GM18867 (cell line): ENCODE results near the gene FBXO33.

Experiments
- ATAC-seq: cut with Tn5 transposase; IDR thresholded peaks from one replicate; pipeline ENCODE4 v1.9.1; 2021; ENCODE audit warnings: mild to moderate bottlenecking, moderate library complexity; ENCODE audit not compliant: unreplicated experiment

Gene FBXO33, protein sequence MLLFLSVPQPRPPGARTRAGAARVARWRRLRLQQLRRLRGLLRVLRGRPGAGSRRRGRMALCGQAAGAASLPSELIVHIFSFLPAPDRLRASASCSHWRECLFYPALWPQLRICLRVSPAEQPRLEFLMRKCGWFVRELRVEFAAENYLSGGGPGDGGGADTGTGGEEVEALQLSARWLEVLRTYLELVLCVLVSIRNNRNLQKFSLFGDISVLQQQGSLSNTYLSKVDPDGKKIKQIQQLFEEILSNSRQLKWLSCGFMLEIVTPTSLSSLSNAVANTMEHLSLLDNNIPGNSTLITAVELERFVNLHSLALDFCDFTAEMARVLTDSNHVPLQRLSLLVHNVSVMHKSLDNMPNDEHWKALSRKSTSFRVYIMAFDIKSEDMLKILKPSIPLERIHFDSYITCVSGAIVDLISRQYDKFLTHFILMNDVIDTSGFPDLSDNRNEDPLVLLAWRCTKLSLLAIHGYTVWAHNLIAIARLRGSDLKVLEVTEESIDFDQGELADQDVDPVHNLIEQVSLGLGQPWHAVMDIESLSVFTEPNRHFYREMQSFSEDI

GRCh38 chr14:39432179-39432618 is at the start of gene FBXO33:
Gene FBXO33, minus strand, starts transcription at chr14:39432433. Its CDS starts 271 bp downstream, at chr14:39432162.
- peak; percentile 83 for ATAC-seq

DNA sequence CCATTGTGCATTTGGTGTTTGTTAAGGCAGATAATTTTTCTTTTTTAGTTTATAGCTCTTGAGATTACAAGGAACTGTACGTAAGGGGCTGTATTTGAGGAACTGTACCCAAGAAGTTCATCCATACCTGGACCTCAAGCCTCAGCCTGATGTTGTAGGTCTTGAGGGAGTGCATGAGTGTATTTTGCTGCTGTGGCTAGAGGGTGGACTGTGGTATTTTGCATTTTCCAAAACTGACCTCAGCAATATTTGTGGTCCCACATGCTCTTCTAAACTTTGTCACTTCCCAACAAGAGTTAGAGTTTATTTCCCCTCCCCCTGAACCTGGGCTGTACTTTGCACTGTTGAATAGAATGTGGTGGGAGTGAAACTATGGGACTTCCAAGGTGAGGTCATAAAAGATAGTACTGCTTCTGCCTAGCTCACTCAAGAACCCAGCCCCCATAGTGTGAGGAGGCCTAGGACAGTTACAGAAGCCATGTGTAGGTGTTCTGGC is 42.2 kb upstream of the FBXO33 start:
- ATAC-seq: peak; percentile 88

GRCh38 chr14:39472078-39472477 is 39.8 kb upstream of the FBXO33 start:
- no peak for ATAC-seq

GRCh38 chr14:39469094-39469710 is 37.0 kb upstream of the FBXO33 start:
- ATAC-seq: peak; percentile 94

GRCh38 chr14:39467889-39468524 is 35.8 kb upstream of the FBXO33 start:
- ATAC-seq: peak; percentile 80

GRCh38 chr14:39459795-39460478 is 27.7 kb upstream of the FBXO33 start:
- ATAC-seq: no peak

DNA sequence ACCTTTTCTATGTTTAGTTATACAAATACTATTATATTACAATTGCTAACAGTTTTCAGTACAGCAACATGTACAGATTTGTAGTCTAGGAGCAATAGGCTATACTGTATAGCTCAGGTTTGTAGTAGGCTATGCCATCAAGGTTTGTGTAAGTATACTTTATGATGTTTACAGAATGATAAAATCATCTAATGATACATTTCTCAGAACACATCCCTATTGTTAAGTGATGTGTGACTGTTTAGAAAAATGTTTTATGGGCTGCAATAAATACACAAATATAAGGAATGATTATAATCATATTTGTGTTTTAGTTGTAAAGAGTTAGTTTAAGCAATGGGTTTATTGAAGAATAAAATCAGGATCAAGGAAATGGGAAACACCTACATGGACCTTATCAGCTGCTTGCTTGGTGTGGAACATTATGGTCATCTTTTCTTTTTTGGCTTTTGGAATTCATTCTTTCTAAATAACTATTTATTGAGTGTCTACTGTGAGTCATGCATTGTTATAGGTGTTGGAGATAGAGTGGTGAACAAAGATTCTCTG is 24.5 kb upstream of the FBXO33 start:
- ATAC-seq: no peak

DNA sequence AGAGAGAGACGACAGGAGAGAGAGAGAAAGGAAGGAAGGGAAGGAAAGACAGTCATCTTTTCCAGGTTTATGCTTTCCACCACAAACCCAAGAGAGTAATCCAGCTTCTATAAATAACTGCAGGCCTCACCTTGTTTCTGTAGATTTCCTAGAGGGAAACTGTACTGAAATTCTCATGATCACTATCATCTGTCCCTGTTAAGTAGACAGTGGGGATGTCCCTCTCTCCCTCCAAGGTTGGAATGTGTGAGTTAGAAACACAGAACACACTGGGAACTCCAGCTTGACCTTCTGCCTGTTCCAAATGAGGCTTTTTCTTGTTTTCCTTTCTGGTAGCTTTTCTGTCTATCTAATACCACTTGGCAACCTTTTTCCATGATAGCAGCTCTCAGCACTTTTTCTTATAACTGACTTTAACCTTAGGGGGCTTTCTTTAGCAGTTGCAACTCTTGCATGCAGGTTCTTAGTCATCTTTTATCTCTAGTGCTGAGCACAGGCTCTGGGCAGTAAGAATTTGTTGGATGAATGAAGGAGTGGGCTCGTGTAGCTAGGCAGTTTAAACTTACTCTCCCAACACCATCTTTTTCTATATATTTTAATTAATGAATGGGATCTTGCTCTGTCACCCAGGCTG is 22.8 kb upstream of the FBXO33 start:
- no peak for ATAC-seq

- no peak for ATAC-seq
Observed at GRCh38 chr14:39452680-39453079, 20.4 kb upstream of the FBXO33 start.

- no peak for ATAC-seq
Observed at GRCh38 chr14:39451811-39452210, 19.6 kb upstream of the FBXO33 start.

- no peak for ATAC-seq
Observed at GRCh38 chr14:39447175-39447661, 15.0 kb upstream of the FBXO33 start.

DNA sequence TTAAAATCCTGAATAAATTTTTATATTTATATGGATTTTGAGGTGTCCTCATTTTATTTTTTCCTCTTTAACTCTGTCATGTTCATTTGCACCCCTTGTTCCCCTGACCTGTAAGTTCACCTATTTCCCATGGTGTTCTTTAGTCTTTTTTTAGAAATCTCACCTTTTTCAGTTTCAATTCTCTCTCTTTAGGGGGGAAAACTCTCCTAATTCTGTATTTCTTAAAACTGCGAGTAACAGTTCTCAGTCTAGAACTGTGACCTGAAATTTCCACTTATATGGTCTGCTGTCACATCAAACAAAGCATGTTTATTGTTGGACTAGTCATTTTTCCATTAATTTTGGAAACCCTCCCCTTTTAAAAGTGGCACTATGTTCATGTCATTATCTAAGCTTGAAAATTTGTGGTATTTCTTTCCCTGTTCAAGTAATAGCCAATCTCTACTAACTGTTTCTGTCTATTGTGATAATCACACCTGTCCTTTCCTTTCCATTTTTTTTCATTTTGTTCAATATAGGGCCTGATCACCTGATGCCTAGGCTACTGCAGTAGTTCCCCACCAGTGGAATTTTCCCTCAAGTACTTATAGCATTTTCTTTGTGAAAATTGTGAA is 14.0 kb upstream of the FBXO33 start:
- ATAC-seq: peak; percentile 57

DNA sequence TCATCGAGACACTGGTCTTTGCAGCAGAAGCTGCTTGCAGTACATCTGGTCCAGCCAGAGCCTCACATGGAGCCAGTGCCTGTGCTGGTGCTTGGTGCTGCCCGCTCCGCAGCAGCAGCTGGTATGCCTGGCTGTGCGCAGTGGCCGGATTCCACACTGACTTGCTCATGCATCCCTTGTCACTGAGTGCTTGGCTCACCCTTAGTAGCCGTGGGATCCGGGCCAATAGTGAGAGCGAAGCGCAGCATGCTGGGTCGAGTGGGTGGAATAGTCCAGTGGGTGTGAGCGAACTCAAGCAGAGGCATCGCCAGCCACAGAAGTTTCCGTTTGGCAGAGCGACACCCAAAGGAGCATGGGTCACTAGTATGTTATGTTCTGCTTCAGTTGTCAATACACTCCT is 10.1 kb upstream of the FBXO33 start:
- ATAC-seq: no peak

- ATAC-seq: no peak
Observed at GRCh38 chr14:39441805-39442204, 9.6 kb upstream of the FBXO33 start.

DNA sequence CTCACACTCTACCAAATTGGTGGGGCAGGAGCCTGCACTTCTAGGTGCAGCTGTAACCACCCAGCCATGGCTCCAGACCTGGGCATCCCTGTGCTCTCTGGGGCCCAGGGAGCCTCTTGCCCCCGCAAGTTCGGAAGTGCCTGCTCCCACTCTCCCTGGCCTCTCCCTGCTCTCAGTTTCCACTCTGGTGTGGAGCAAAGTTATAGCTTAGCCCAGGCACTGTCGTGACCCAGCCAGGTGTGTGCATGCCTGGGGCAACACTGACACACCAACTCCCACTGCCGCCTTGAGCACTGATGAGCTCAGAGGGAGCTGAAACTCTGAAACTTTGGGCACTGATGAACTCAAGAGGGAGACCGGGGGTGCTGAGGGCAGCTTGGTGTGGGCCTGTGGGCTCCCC is 8.7 kb upstream of the FBXO33 start:
- ATAC-seq: no peak

DNA sequence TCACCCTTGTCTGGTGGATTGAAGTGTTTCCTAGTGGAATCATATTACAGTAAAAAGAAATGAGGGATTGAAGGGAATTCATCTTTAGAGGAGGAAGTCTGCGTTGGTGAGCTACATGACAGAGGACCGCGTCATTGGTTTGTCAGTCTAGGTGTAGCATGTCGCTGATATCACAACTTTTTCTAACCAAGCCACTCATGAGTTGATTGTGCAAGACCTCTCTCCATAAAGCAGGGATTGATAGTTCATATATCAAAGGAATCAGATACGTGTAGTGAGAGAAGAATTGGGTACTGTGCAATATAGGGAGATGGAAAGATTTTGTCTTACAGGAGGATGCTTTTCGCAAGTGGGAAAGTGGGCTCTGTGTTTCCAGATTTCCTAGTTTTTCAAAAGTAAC is 3.0 kb upstream of the FBXO33 start:
- ATAC-seq: no peak

DNA sequence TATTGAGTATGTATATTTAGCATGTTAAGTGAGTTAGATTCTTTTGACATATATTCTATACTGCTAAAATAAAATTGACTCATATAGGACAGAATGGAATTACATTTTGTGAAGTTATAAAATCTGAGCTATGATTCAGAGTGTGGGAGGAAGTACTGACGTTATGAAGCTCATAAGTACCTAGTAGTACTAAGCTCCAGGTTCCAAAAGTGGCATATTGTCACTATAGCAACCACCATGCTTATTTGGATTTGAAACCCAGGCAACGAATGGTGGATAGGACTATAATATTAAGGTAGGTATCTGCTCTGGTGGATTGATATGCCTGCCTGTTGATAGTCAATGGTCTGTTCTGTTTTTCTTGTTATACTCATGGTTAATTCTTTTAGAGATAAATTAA is 2.2 kb upstream of the FBXO33 start:
- ATAC-seq: no peak

- ATAC-seq: no peak
Observed at GRCh38 chr14:39433452-39433813, 1.2 kb upstream of the FBXO33 start.

DNA sequence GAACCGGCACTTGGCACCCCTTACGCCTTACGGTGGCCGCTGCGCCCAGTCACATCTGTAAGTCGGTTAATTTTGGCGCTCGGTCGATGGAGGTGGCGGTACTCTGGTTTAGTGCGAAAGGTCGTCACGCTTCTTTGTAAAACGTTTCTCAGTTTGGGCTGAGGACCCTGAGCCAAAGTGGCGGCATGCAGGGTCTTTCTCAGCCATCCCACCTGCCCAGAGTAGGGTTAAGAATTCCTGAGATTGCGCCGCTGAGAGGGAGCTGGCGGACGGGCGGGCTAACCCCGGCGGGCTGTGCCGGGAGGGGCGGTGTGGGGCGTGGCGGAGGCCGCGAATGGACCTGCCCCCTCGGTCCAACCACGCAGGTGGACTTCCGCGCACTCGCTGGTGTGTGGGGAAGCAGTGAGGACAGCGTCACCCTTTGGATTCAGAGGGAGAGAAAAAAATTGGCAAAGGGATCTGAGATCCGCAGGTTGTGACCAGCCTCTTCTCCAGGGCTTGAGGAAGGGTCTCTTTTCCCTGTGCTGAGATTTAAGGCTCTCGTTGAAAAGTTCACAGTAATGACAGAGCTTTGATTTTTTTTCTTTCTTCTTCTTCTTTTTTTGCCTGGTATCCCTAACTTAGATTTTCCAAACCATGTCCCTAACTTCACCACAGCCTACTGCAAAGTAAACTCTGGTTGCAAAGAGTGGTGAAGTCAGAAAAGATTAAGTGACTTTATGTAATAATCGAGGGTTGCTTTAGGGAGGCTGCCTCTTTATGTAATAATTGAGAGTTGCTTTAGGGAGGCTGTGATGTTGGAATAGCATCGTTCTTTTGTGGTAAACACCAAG is 602 bp upstream of the FBXO33 start:
- peak; percentile 68 for ATAC-seq
